ENCODE data around the gene SHISA5.

Gene SHISA5

DNA sequence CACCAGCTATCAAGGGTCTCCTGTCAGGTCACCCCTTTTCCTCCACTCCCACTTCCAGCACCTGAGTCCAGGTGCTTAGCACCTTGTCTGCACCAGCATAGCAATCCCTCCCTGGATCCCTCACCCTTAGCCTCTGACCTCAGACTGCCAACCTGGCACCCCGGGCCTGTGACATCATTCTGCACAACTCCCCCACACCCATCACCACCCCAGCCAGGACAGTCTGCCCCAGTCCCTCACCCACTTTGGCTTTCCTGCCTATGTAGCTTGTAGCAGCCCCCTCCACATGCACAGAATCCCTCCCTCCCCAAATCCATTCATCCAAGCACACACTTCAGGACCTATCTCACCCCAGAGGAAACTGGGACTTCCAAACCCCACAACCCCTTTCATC, 73.3 kb downstream of the SHISA5 start:
- DNase-seq (ENCODE audit: low read depth), result no peak

GRCh38 chr3:48429960-48430707, 73.8 kb downstream of the SHISA5 start, which contains the start of gene PLXNB1:
TSS of gene PLXNB1 (minus strand) at chr3:48430086. CDS start at chr3:48424611, 5,475 bp downstream.
- DNase-seq (ENCODE audit: low read depth), result no peak

- peak; percentile 42 for DNase-seq (ENCODE audit: low read depth)
These were observed 74.5 kb downstream of the SHISA5 start for GRCh38 chr3:48429317-48429959.

DNA sequence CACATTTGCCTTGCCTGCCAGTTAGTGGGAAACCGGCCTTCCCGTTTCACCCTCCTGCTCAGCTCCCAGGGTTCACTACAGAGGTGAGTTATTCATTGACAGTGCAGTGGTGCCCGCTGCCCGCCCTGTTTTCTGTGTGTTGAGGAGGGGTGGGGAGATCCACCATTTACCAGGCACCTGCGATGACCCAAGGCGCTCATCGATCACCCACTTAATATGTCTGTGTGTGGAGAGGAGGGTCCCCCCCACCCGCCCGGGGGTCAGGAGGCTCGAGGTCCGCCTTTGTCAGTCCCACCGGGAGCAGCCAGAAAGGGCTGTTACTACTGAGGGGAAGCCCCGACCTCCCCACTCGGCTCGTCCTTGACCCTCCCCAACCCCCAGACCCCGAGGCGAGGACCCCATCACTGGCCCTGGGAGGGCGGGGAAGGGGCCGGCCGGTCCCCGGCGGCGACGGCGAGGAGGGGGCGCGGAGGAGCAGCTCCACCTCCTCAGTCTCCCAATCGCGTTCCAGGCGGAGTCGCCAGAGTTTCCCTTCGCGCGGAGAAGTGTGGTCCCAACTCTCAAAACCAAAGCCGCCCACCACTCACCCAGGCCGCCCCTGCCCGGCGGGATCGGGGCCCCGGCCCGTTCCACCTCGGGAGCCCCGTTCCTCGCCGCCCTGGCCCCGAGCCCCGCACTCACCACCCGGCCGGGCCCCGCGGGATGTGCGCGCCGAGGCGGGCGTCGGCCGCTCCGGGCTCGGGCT, 75.2 kb downstream of the SHISA5 start:
- no peak for DNase-seq (ENCODE audit: low read depth)

GRCh38 chr3:48428088-48428571, 75.8 kb downstream of the SHISA5 start:
- no peak for DNase-seq (ENCODE audit: low read depth)

- DNase-seq (ENCODE audit: low read depth), result no peak
These were observed 76.4 kb downstream of the SHISA5 start for GRCh38 chr3:48427630-48427962.

DNA sequence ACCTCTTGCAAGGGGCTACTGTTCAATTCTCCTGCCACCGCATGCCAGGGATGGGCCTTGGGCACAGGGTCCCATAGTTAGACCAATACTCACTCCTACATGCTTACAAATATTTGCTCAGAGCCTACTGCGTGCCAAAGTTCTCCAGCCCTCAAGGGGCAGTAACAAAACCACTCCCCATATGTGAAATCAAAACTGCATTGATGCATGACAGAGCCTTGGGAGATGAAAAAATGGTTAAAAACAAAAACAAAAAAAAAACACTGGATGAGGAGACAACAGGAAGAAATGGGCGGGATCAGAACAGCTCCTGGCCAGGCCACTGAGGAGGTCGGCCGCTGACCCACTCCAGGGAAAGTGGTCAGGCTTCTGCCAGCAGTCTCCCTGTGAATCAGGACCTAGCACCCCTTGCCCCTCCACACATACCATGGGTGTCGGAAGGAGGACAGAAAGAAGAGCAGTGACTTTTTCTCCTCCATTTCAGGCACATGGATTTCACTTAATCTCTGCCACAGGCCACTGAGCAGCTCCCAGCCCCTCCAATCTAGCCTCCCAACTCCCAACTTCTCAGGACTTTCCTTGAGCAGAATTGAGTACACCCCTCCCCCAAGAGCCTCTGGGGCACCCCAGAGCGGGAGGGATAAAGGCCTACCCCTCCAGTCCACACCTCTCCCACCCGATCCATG, 76.9 kb downstream of the SHISA5 start:
- no peak for DNase-seq (ENCODE audit: low read depth)

DNA sequence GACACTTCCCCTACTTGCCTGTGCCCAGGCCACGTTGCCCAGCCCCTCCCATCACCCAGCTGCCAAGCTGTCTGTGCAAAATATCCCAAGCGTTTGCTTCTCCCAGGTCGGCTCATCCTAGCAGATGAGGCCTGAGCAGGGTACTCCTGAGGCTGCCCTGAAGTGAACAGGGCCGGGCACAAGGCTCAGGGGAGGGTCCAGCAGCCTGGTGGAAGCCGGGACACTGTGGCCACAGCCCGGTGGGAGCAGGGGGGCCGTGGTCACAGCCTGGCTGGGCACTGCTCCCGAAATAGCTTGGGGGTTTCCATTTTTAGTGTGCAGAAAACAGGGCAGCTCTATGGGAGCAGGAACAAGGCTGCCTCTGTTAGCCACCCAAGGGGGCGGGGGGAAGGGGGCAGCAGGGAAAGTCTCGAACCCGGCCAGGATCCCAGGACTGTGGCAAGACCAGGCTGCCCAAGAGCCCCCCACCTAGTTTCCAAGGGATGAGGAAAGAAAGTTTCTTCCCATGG, 77.5 kb downstream of the SHISA5 start:
- DNase-seq (ENCODE audit: low read depth), result no peak

DNA sequence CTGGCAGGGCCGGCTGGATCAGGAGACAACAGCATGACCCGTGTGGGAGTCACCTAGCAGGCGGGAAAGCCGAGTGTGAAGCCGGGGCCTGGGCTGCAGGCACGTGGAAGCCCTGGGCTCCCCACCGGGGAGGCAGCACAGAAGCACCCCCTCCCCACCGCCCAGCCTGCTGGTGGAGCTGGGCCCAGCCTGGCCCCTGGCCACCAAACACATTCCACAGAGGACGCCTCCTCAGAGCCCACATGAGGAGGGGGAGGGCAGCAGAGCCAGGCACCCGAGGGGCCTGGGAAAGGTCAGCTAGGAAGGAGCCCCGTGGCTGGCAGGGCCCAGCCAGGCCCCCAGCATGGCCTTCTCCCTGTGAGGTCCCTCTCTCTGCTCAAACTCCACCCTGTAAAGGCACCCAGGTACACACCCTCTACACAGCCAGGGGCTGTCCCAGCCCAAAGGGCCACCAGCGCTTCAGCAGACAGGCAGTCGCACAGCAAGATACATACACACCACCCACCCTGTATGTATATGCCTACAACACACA, 78.6 kb downstream of the SHISA5 start:
- DNase-seq (ENCODE audit: low read depth), result no peak

DNA sequence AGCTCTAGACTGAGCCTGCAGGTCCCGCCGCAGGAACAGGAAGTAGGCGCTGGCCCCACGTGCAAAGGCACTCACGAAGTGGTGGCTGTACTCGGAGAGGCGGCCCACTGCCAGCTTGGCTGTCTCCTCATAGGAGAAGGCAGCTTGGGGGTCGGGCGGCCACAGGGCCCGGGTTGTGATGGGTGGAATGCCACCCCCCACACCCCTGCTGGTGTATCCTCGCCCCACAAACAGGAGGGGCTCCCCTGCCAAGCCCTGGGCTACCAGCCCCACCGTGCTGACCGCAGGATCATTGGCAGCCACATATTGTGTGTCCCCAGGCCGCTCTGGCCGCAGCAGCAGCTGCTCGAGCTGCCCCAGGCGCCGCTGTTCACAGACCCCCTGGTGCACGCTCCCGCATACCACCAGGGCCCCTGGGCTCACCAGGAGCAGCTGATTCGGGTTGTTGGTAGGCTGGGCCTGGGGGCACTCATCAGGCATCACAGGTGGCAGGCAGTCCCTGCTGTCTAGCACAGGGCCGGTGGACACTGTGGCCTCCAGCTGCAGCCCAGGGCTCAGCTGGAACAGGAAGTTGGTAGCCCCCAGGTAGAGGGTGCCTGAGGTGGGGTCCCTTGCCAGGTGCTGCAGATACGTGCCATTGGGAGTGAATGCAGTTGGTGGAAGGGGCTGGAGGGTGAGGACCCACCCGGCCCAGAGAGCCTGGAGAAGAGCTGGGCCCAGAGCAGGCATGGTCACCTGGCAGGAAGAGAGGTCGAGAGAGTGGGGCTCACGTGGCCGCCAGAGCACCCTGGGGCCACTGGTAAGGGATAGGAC, 79.9 kb downstream of the SHISA5 start:
- DNase-seq (ENCODE audit: low read depth), result no peak

- DNase-seq (ENCODE audit: low read depth), result no peak
These were observed 80.6 kb downstream of the SHISA5 start for GRCh38 chr3:48423241-48423882.

DNA sequence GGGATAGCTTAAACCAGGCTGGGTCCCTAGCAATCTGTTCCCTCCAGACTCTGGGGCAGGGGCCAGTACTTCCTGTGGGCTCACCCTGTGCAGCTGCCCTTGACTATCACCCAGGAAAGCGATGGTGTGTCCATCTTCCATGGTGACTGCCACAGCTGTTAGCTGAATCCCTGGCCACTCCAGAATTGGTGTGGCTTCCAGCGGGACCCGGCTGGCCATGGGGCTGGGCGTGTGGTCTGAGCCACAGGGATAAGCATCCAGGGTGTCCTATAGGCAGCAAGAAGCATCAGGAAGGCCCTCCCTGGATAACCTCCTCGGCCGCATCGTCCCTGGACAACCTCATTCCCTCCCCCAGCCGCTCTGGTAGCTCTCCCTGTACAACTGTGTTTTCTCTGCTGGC, 81.3 kb downstream of the SHISA5 start:
- DNase-seq (ENCODE audit: low read depth), result no peak

GRCh38 chr3:48422272-48422671, 81.7 kb downstream of the SHISA5 start:
- no peak for DNase-seq (ENCODE audit: low read depth)

- no peak for DNase-seq (ENCODE audit: low read depth)
These were observed 83.4 kb downstream of the SHISA5 start for GRCh38 chr3:48420561-48420960.

DNA sequence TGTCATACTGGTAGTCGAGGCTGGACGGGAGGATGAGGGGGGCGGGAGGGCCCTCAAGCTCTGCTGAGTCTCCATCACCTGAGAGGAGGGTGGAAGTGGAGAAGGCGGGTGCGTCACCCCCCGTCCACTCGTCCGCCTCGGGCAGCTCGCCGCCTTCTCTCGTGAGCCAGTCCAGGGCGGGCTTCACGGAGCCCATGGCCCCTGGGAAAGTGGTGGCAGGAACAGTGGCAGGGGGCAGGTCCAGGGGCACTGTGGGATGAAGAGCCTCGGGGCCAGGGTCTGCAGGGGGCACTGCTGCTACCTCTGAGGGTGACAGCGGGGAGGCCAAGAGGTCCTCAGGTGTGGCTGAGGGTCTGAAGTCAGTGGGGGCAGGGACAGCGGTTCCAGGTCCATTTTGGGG, 84.4 kb downstream of the SHISA5 start:
- DNase-seq (ENCODE audit: low read depth), result no peak

- no peak for DNase-seq (ENCODE audit: low read depth)
These were observed 84.8 kb downstream of the SHISA5 start for GRCh38 chr3:48419149-48419548.

DNA sequence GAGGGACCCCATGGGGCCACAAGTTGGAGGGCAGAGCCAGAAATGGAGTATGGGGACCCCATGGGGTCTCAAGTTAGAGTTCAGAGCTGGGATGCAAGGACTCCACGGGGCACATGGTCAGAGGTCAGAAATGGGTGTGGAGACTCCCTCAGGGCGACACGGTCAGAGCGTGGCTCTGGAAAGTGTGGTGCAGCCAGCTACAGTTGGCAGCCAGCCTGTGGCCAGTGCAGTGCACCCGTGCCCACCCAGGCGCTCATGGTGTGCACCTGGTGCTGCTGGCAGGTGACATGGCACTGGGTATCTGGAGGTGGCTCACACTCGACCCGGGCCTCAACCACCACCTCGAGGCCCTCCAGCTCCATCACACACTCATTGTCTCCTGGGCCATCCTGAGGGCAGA, 85.3 kb downstream of the SHISA5 start:
- no peak for DNase-seq (ENCODE audit: low read depth)

DNA sequence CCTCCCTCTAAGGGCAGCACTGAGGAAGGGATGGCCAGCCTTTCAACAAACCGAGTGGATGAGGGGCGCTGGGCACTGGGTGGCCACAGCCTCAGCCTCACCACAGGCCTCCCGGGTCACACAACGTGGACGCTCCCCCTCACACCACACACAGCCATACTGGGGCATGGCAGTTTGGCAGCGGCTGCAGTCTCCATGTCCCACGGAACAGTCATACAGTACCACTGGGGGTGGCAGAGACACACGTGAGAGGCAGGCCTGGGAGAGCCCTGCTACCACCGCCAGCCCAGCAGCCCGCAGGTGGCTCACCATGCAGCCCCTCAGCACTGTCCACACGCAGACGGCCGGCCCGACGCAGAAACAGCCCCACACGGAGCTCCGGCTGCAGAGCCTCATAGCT, 85.8 kb downstream of the SHISA5 start:
- DNase-seq (ENCODE audit: low read depth), result no peak

Measured in stimulated activated CD8-positive, alpha-beta memory T cell treated with anti-CD3 and anti-CD28 coated beads, Interleukin-4, amount 100 ng/mL, for 24 hours (primary cell).